Endodermal cell (in vitro differentiated cells): Measurements from ENCODE around the gene GRM4. TPM values are rescaled to one million over a fixed set of nuclear protein-coding genes. Genes with fewer than 3 reads are reported as not detected.
"Not testable (repeated sequence)": the region's sequence is repeated elsewhere in the genome, so short reads cannot be mapped to it uniquely, and the experiment has no call there.

Experiments used
- DNase-seq: peaks from one replicate; pipeline ENCODE4 v3.0.0-alpha.2; 2017
- H3K27ac ChIP-seq: 2 replicates; pipeline ENCODE4 v1.5.1; 2013; ENCODE audit warnings: mild to moderate bottlenecking, low read depth, low read length, moderate library complexity
- H3K27me3 ChIP-seq: 2 replicates; pipeline ENCODE4 v1.6.1; 2013; ENCODE audit warnings: mild to moderate bottlenecking, low read length, moderate library complexity; ENCODE audit not compliant: insufficient read depth, control insufficient read depth, poor library complexity, severe bottlenecking
- H3K36me3 ChIP-seq: 2 replicates; pipeline ENCODE4 v1.7.0; 2013; ENCODE audit warnings: mild to moderate bottlenecking, low read length, moderate library complexity; ENCODE audit not compliant: control insufficient read depth, insufficient read depth
- H3K4me1 ChIP-seq: one replicate; pipeline ENCODE4 v1.7.0; 2013; ENCODE audit warnings: low read length; ENCODE audit not compliant: control insufficient read depth, insufficient read depth
- H3K4me3 ChIP-seq: 2 replicates; pipeline ENCODE4 v1.5.1; 2013; ENCODE audit warnings: mild to moderate bottlenecking, low read length, moderate library complexity
- H3K9ac ChIP-seq: 2 replicates; pipeline ENCODE4 v1.6.1; 2013; ENCODE audit warnings: mild to moderate bottlenecking, low read length, moderate library complexity; ENCODE audit not compliant: poor library complexity, severe bottlenecking; ENCODE audit errors: extremely low read depth
- H3K9me3 ChIP-seq: 2 replicates; pipeline ENCODE4 v1.6.1; 2013; ENCODE audit warnings: mild to moderate bottlenecking, low read length, moderate library complexity; ENCODE audit not compliant: control insufficient read depth
- H3K27ac Mint-ChIP-seq: 2 replicates; pipeline ENCODE4 v1.8.0; 2020; ENCODE audit warnings: mixed read lengths
- H3K27me3 Mint-ChIP-seq: 2 replicates; pipeline ENCODE4 v1.8.0; 2021; ENCODE audit warnings: mild to moderate bottlenecking, mixed read lengths; ENCODE audit not compliant: insufficient read depth
- H3K36me3 Mint-ChIP-seq: 2 replicates; pipeline ENCODE4 v1.8.0; 2020; ENCODE audit warnings: low read depth, mixed read lengths
- H3K4me1 Mint-ChIP-seq: 2 replicates; pipeline ENCODE4 v1.8.0; 2020; ENCODE audit warnings: mixed read lengths
- H3K4me3 Mint-ChIP-seq: 2 replicates; pipeline ENCODE4 v1.8.0; 2020; ENCODE audit warnings: mild to moderate bottlenecking, moderate library complexity, mixed read lengths
- H3K9me3 Mint-ChIP-seq: 2 replicates; pipeline ENCODE4 v1.8.0; 2020; ENCODE audit warnings: mild to moderate bottlenecking, mixed read lengths
- WGBS, 2 experiments: methylation state at CpG; one replicate each; pipeline versions ENCODE4 v1.1.5 to v1.1.7; 2013; ENCODE audit warnings: missing lambda C conversion rate in 2 of 2, mixed read lengths in 1 of 2; ENCODE audit not compliant: insufficient coverage in 1 of 2, insufficient read length in 1 of 2; 5-methylcytosine and 5-hydroxymethylcytosine counted together
- total RNA-seq, 2 donors: library from RNA; stranded (reverse); fragmentation: NEBNext Ultra II Directional in 1 of 2; extraction: Animal tissue kit (Norgen Biotek cat#: 25700) in 1 of 2; gene quantifications; 2 replicates in 1 of 2; 3 replicates in 1 of 2; pipeline ENCODE4 v1.2.1, GENCODE V29; 2021
- TF ChIP-seq, protein P1 (sequence below): fragments of 200-600 bp; sonication (generic); conservative IDR thresholded peaks from 2 replicates; pipeline ENCODE4 v1.5.0; 2021; ENCODE audit warnings: antibody characterized with exemption, mild to moderate bottlenecking

Gene GRM4
- total RNA-seq, 2 donors from 2014 or later: 3.1 to 9.1 TPM

DNA sequence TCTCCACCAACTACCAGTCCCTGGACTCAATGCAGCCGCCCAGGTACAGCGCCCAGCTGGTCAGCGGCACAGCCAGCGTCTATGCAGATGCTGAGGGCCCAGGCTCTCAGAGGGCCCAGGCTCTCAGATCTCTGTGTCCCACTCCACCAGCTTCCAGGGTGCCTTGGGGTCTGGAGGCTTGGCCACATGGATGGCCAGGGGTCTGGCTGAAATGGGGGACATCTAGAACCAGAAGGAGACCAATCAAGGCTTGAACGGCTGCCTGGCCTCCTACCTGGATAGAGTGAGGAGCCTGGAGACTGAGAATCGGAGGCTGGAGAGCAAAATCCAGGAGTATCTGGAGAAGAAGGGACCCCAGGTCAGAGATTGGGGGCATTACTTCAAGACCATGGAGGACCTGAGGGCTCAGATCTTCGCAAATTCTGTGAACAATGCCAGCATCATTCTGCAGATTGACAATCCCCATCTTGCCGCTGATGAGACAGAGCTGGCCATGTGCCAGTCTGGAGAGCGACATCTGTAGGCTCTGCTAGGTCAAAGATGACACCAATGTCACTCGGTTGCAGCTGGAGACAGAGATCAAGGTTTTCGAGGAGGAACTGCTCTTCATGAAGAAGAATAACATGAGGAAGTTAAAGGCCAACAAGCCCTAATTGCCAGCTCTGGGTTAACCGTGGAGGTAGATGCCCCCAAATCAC is 44.1 kb upstream of the GRM4 start:
- 93% methylated on average over 8 to 12 of the region's 12 CpGs for WGBS, 2 experiments
- H3K4me3 Mint-ChIP-seq: no peak overlapping the region
- Histone ChIP-seq H3K27ac (no peak overlapping the region), H3K36me3 (no peaks in the 10 kb centered on the region), H3K27me3 (no peaks in the 10 kb centered on the region), H3K9me3 (no peaks in the 10 kb centered on the region), H3K4me1 (no peaks in the 10 kb centered on the region), H3K4me3 (no peak overlapping the region), H3K9ac (no peak overlapping the region)
- H3K4me1 Mint-ChIP-seq: no peaks in the 10 kb centered on the region
- TF ChIP-seq, protein P1, sequence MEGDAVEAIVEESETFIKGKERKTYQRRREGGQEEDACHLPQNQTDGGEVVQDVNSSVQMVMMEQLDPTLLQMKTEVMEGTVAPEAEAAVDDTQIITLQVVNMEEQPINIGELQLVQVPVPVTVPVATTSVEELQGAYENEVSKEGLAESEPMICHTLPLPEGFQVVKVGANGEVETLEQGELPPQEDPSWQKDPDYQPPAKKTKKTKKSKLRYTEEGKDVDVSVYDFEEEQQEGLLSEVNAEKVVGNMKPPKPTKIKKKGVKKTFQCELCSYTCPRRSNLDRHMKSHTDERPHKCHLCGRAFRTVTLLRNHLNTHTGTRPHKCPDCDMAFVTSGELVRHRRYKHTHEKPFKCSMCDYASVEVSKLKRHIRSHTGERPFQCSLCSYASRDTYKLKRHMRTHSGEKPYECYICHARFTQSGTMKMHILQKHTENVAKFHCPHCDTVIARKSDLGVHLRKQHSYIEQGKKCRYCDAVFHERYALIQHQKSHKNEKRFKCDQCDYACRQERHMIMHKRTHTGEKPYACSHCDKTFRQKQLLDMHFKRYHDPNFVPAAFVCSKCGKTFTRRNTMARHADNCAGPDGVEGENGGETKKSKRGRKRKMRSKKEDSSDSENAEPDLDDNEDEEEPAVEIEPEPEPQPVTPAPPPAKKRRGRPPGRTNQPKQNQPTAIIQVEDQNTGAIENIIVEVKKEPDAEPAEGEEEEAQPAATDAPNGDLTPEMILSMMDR: no peak
- no peak overlapping the region for H3K27ac Mint-ChIP-seq
- no peak for DNase-seq
- H3K36me3 Mint-ChIP-seq: no peaks in the 10 kb centered on the region
- H3K27me3 Mint-ChIP-seq: peaks cover 5% of the 10 kb centered on the region
- no peaks in the 10 kb centered on the region for H3K9me3 Mint-ChIP-seq

DNA sequence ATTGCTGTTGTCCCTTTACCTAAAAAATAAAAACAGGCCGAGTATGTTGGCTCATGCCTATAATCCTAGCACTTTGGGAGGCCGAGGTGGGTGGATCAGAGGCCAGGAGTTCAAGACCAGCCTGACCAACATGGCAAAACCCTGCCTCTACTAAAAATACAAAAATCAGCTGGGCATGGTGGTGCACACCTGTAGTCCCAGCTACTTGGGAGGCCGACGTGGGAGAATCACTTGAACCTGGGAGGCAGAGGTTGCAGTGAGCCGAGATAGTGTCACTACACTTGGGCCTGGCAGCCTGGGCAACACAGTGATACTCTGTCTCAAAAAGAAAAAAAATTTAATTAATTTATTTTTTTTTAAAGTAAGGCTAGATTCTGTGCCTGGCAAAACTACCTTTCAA is 38.8 kb upstream of the GRM4 start:
- not testable (repeated sequence) for H3K27ac ChIP-seq, H3K4me3 Mint-ChIP-seq, H3K4me1 ChIP-seq, H3K36me3 Mint-ChIP-seq, H3K9me3 Mint-ChIP-seq, H3K27ac Mint-ChIP-seq, H3K4me1 Mint-ChIP-seq, H3K27me3 ChIP-seq, H3K9me3 ChIP-seq, DNase-seq, H3K4me3 ChIP-seq, H3K36me3 ChIP-seq, H3K9ac ChIP-seq, H3K27me3 Mint-ChIP-seq
- WGBS, 2 experiments: 88 to 91% methylated on average over 4 to 5 of the region's 5 CpGs

DNA sequence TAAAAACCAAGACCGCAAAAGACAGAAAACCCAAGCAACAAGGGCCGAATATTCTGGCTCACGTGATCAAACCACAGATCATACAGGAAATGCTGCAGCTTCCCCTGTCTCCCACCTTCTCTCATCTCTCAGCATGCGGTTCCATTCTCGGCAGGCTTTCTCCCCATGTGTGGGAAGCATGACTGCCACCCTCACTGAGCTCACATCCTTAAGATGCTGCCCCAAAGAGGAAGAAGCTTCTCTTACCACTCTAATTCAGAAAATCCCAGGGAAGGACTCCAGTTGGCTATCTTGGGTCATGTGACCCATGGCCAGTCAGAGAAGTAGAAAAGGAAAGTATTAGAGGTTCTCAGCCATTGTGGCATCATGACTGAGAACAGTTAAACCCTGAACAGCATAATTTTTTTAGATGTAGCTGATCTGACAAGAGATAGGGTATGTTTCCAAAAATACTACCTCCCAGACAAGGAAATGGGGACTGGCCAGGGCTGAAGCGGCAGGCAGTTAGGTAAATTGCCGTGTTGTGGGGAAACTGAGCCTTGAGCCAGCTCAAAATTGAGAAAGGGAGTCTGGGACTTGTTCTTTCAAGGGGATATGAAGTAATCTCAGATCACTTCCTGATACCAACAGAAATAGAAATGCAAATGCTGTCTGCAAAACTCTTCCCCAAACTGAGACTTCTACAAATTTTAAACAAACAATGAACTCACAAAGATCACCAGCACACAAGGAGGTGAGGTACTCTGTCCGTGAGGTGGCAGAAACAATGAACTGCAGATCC is 37.1 kb upstream of the GRM4 start:
- Histone ChIP-seq H3K9me3 (no peaks in the 10 kb centered on the region), H3K27me3 (no peaks in the 10 kb centered on the region), H3K27ac (no peak overlapping the region), H3K9ac (no peak overlapping the region), H3K36me3 (no peaks in the 10 kb centered on the region), H3K4me3 (no peak overlapping the region), H3K4me1 (no peaks in the 10 kb centered on the region)
- H3K9me3 Mint-ChIP-seq: peaks cover 3% of the 10 kb centered on the region
- TF ChIP-seq, protein P1: no peak
- 93 to 96% methylated on average over 7 to 8 of the region's 8 CpGs for WGBS, 2 experiments
- DNase-seq: no peak
- no peaks in the 10 kb centered on the region for H3K36me3 Mint-ChIP-seq
- no peak overlapping the region for H3K27ac Mint-ChIP-seq
- H3K4me3 Mint-ChIP-seq: no peak overlapping the region
- no peaks in the 10 kb centered on the region for H3K27me3 Mint-ChIP-seq
- no peaks in the 10 kb centered on the region for H3K4me1 Mint-ChIP-seq
